ENCODE measurements around the gene NRTN.

GRCh38 chr19:5877427-5877826 lies 72.6 kb downstream of the NRTN start:
- no peak for TF ChIP-seq EZH2 (IDR thresholded peaks at IDR 0.05; ENCODE audit: low read length, unreplicated experiment)
- no peak for TF ChIP-seq CTCF (conservative IDR thresholded peaks at IDR 0.05; ENCODE audit: low read depth, low read length)
